Measurements from ENCODE around the gene MTCL1. TPM values are rescaled to one million over a fixed set of nuclear protein-coding genes. Genes with fewer than 3 reads are reported as not detected.

The MTCL1 gene
- total RNA-seq, 2 donors from 2014 or later, result 5.4 to 7.2 TPM

- Histone ChIP-seq H3K9me3 (no peaks in the 10 kb centered on the region), H3K4me1 (no peaks in the 10 kb centered on the region), H3K36me3 (no peaks in the 10 kb centered on the region), H3K27me3 (no peaks in the 10 kb centered on the region), H3K4me3 (no peak overlapping the region), H3K27ac (no peak overlapping the region)
- TF ChIP-seq, protein P1, sequence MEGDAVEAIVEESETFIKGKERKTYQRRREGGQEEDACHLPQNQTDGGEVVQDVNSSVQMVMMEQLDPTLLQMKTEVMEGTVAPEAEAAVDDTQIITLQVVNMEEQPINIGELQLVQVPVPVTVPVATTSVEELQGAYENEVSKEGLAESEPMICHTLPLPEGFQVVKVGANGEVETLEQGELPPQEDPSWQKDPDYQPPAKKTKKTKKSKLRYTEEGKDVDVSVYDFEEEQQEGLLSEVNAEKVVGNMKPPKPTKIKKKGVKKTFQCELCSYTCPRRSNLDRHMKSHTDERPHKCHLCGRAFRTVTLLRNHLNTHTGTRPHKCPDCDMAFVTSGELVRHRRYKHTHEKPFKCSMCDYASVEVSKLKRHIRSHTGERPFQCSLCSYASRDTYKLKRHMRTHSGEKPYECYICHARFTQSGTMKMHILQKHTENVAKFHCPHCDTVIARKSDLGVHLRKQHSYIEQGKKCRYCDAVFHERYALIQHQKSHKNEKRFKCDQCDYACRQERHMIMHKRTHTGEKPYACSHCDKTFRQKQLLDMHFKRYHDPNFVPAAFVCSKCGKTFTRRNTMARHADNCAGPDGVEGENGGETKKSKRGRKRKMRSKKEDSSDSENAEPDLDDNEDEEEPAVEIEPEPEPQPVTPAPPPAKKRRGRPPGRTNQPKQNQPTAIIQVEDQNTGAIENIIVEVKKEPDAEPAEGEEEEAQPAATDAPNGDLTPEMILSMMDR (IDR thresholded peaks at IDR 0.05), result no peak
- DNase-seq (ENCODE audit: low spot score), result no peak
These were observed 68.6 kb downstream of the MTCL1 start for GRCh38 chr18:8773980-8774379.

GRCh38 chr18:8776013-8776943 is 70.9 kb downstream of the MTCL1 start:
- TF ChIP-seq, protein P1 (IDR thresholded peaks at IDR 0.05), result no peak
- Histone ChIP-seq H3K4me1 (no peaks in the 10 kb centered on the region), H3K27ac (no peak overlapping the region), H3K4me3 (no peak overlapping the region), H3K27me3 (no peaks in the 10 kb centered on the region), H3K36me3 (no peaks in the 10 kb centered on the region), H3K9me3 (no peaks in the 10 kb centered on the region)
- no peak for DNase-seq (ENCODE audit: low spot score)

- no peak for DNase-seq (ENCODE audit: low spot score)
- TF ChIP-seq, protein P1 (IDR thresholded peaks at IDR 0.05), result no peak
- Histone ChIP-seq H3K27ac (no peak overlapping the region), H3K27me3 (no peaks in the 10 kb centered on the region), H3K4me3 (no peak overlapping the region), H3K9me3 (no peaks in the 10 kb centered on the region), H3K36me3 (no peaks in the 10 kb centered on the region), H3K4me1 (no peaks in the 10 kb centered on the region)
These were observed 72.5 kb downstream of the MTCL1 start for GRCh38 chr18:8777846-8778245.

DNA sequence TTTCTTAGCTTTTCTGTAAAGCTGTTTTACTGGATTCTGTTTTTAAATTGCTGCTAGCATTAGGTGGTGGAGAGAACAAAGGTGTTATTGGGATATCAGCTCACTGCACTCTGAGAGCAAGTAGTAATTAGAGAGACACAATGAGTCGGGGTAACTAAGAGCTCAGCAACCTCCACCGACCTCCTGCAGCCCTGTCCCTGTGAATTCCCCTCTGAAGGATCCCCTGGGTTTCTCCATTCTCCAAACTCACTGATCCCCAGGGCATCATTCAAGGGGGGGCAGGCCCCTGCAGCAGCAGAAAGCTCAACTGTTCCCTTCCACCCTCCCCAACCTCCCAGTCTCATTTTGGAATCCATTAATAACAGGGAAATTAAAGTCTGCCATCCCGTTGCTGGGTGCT is 73.0 kb downstream of the MTCL1 start:
- Histone ChIP-seq H3K27ac (no peak overlapping the region), H3K36me3 (no peaks in the 10 kb centered on the region), H3K4me1 (no peaks in the 10 kb centered on the region), H3K9me3 (no peaks in the 10 kb centered on the region), H3K4me3 (no peak overlapping the region), H3K27me3 (no peaks in the 10 kb centered on the region)
- TF ChIP-seq, protein P1 (IDR thresholded peaks at IDR 0.05), result no peak
- no peak for DNase-seq (ENCODE audit: low spot score)

- TF ChIP-seq, protein P1 (IDR thresholded peaks at IDR 0.05), result no peak
- Histone ChIP-seq H3K27ac (no peak overlapping the region), H3K4me1 (no peaks in the 10 kb centered on the region)
These were observed 73.5 kb downstream of the MTCL1 start for GRCh38 chr18:8778824-8779223.

More at GRCh38 chr18:8778824-8779223, 73.5 kb downstream of the MTCL1 start:
- Histone ChIP-seq H3K27me3 (no peaks in the 10 kb centered on the region), H3K36me3 (no peaks in the 10 kb centered on the region), H3K4me3 (no peak overlapping the region), H3K9me3 (no peaks in the 10 kb centered on the region)
- DNase-seq (ENCODE audit: low spot score), result no peak
